Upper lobe of left lung (tissue), 4 donors: ENCODE results near the gene PKNOX2.

Experiments used
- POLR2AphosphoS5 ChIP-seq, 2 donors: sonication (generic); formaldehyde crosslinking; IDR thresholded peaks; one replicate each; pipeline ENCODE4 v1.5.1; 2017; ENCODE audit warnings: antibody characterized with exemption in 2 of 2
- TF ChIP-seq, protein P1 (sequence below), 6 experiments: fragments of 450-650 bp in 4 of 6; fragments of 200-600 bp in 2 of 6; sonication (generic) in 2 of 6; IDR thresholded peaks; one replicate each; pipeline ENCODE4 v1.5.1; 2016 to 2019; ENCODE audit warnings: antibody characterized with exemption in 6 of 6

GRCh38 chr11:125274774-125275173 is 110.2 kb downstream of the PKNOX2 start:
- TF ChIP-seq, protein P1, sequence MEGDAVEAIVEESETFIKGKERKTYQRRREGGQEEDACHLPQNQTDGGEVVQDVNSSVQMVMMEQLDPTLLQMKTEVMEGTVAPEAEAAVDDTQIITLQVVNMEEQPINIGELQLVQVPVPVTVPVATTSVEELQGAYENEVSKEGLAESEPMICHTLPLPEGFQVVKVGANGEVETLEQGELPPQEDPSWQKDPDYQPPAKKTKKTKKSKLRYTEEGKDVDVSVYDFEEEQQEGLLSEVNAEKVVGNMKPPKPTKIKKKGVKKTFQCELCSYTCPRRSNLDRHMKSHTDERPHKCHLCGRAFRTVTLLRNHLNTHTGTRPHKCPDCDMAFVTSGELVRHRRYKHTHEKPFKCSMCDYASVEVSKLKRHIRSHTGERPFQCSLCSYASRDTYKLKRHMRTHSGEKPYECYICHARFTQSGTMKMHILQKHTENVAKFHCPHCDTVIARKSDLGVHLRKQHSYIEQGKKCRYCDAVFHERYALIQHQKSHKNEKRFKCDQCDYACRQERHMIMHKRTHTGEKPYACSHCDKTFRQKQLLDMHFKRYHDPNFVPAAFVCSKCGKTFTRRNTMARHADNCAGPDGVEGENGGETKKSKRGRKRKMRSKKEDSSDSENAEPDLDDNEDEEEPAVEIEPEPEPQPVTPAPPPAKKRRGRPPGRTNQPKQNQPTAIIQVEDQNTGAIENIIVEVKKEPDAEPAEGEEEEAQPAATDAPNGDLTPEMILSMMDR (IDR thresholded peaks at IDR 0.05) = no peak
- TF ChIP-seq POLR2AphosphoS5 (IDR thresholded peaks at IDR 0.05) = no peak
